ENCODE results near the gene CDIP1. TPM values are rescaled to one million over a fixed set of nuclear protein-coding genes. Genes with fewer than 3 reads are reported as not detected.
"Not testable (repeated sequence)": the region's sequence is repeated elsewhere in the genome, so short reads cannot be mapped to it uniquely, and the experiment has no call there.

Gene CDIP1
- total RNA-seq (2012; rRNA removed), result 3.3 and 10.6 TPM in 2 replicates

GRCh38 chr16:4538350-4539235 lies at the start of gene CDIP1:
Gene CDIP1 (minus strand): TSS chr16:4538773. CDS start chr16:4514130, 24,643 bp downstream.
- H3K27me3 ChIP-seq (ENCODE audit: control insufficient read depth, insufficient read depth, low read length), result peaks cover 3% of the 10 kb centered on the region
- H3K4me3 ChIP-seq (ENCODE audit: low read length), result peak within 1 kb of the TSS; percentile 82
- no peaks in the 10 kb centered on the region for H3K36me3 ChIP-seq (ENCODE audit: insufficient read depth, low read length)
- H3K4me1 ChIP-seq (ENCODE audit: control insufficient read depth, insufficient read depth, low read length), result peaks cover 4% of the 10 kb centered on the region
- peak within 1 kb of the TSS; percentile 78 for H3K9ac ChIP-seq (ENCODE audit: low read depth, low read length)
- peaks cover 4% of the 10 kb centered on the region for H3K9me3 ChIP-seq (replicated peaks; ENCODE audit: low read length)
- peak within 1 kb of the TSS; percentile 86 for H3K4me2 ChIP-seq (ENCODE audit: low read length)

DNA sequence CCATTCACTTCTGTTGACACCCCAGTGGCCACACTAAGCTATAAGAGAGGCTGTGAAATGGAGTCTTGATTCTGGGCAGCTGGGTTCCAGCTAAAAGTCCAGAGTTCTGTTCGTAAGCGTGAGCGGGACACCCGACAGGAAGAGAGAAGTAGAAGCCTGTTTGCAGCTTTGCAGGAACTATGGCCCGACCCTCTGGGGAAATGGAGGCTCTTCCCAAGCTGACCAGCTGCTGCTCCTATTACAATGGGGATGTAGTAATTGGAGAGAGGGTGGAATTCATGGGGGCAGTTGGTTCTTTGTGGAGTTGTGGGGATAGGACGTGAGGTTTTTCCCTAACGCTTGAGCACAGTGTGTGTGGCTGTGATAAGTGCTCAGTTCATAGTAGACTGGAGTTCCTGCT lies 47.7 kb upstream of the CDIP1 start:
- H3K4me3 ChIP-seq (ENCODE audit: low read length), result no peak overlapping the region
- no peaks in the 10 kb centered on the region for H3K4me1 ChIP-seq (ENCODE audit: control insufficient read depth, insufficient read depth, low read length)
- peaks cover 17% of the 10 kb centered on the region for H3K27me3 ChIP-seq (ENCODE audit: control insufficient read depth, insufficient read depth, low read length)
- no peak overlapping the region for H3K4me2 ChIP-seq (ENCODE audit: low read length)
- H3K9ac ChIP-seq (ENCODE audit: low read depth, low read length), result no peak overlapping the region
- peaks cover 9% of the 10 kb centered on the region for H3K9me3 ChIP-seq (replicated peaks; ENCODE audit: low read length)
- no peaks in the 10 kb centered on the region for H3K36me3 ChIP-seq (ENCODE audit: insufficient read depth, low read length)

- Histone ChIP-seq H3K27me3 (ENCODE audit: control insufficient read depth, insufficient read depth, low read length) (peaks cover 17% of the 10 kb centered on the region), H3K9me3 (replicated peaks; ENCODE audit: low read length) (peaks cover 9% of the 10 kb centered on the region), H3K4me2 (ENCODE audit: low read length) (no peak overlapping the region), H3K4me3 (ENCODE audit: low read length) (no peak overlapping the region), H3K4me1 (ENCODE audit: control insufficient read depth, insufficient read depth, low read length) (peaks cover 4% of the 10 kb centered on the region), H3K36me3 (ENCODE audit: insufficient read depth, low read length) (no peaks in the 10 kb centered on the region), H3K9ac (ENCODE audit: low read depth, low read length) (no peak overlapping the region)
Measured at GRCh38 chr16:4583906-4584305, 45.3 kb upstream of the CDIP1 start.

- Histone ChIP-seq H3K9me3 (replicated peaks; ENCODE audit: low read length) (no peaks in the 10 kb centered on the region), H3K27me3 (ENCODE audit: control insufficient read depth, insufficient read depth, low read length) (no peaks in the 10 kb centered on the region), H3K9ac (ENCODE audit: low read depth, low read length) (no peak overlapping the region), H3K4me1 (ENCODE audit: control insufficient read depth, insufficient read depth, low read length) (peaks cover 4% of the 10 kb centered on the region), H3K4me2 (ENCODE audit: low read length) (peak overlapping the region; percentile 44), H3K4me3 (ENCODE audit: low read length) (no peak overlapping the region), H3K36me3 (ENCODE audit: insufficient read depth, low read length) (no peaks in the 10 kb centered on the region)
Measured at GRCh38 chr16:4580250-4580649, 41.7 kb upstream of the CDIP1 start.

GRCh38 chr16:4578961-4579530 lies 40.5 kb upstream of the CDIP1 start:
- H3K9me3 ChIP-seq (replicated peaks; ENCODE audit: low read length), result no peaks in the 10 kb centered on the region
- no peak overlapping the region for H3K4me3 ChIP-seq (ENCODE audit: low read length)
- H3K4me1 ChIP-seq (ENCODE audit: control insufficient read depth, insufficient read depth, low read length), result peaks cover 4% of the 10 kb centered on the region
- no peaks in the 10 kb centered on the region for H3K36me3 ChIP-seq (ENCODE audit: insufficient read depth, low read length)
- H3K27me3 ChIP-seq (ENCODE audit: control insufficient read depth, insufficient read depth, low read length), result no peaks in the 10 kb centered on the region
- H3K9ac ChIP-seq (ENCODE audit: low read depth, low read length), result no peak overlapping the region
- no peak overlapping the region for H3K4me2 ChIP-seq (ENCODE audit: low read length)

GRCh38 chr16:4576008-4576407 lies 37.4 kb upstream of the CDIP1 start:
- H3K9ac ChIP-seq (ENCODE audit: low read depth, low read length), result no peak overlapping the region
- H3K4me1 ChIP-seq (ENCODE audit: control insufficient read depth, insufficient read depth, low read length), result peaks cover 4% of the 10 kb centered on the region
- no peak overlapping the region for H3K4me2 ChIP-seq (ENCODE audit: low read length)
- no peaks in the 10 kb centered on the region for H3K9me3 ChIP-seq (replicated peaks; ENCODE audit: low read length)
- H3K36me3 ChIP-seq (ENCODE audit: insufficient read depth, low read length), result no peaks in the 10 kb centered on the region
- no peak overlapping the region for H3K4me3 ChIP-seq (ENCODE audit: low read length)
- H3K27me3 ChIP-seq (ENCODE audit: control insufficient read depth, insufficient read depth, low read length), result no peaks in the 10 kb centered on the region

DNA sequence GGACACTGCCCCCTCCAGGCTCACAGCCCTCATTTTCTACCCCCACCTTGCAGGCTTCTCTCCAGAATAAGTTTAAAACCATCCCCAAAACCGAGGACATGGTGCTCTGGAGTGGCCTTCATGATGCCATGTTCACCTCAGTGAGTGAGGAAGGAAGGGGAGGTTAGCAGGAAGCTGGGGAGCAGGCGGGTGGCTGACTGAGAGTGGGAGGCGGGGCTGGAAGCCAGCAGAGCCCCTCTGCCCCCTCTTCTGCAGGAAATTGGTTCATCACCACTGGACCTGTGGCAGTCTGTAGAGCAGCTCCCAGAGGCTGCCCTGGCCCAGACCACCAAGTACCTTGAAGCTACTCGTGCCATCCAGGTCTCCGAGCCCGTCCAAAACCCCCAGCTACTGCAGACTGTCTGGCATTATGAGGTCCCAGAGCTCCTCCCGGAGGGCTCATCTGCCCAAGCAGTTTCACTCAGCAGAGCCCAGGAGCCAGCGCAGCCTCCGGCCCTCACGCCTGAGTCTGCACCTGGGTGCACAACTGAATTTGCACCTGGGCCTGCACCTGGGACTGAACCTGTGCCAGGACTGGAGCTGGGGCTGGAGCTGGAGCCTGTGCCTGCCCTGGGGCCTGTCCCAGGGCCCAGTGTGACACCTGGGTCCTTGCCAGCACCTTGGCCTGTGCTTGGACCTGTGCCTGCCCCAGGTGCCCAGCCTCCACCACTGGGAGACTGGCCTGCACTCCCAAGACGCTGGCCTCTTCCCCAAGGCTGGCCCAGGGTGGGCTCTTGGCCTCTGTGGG lies 36.5 kb upstream of the CDIP1 start:
- H3K9me3 ChIP-seq (replicated peaks; ENCODE audit: low read length), result no peaks in the 10 kb centered on the region
- H3K4me1 ChIP-seq (ENCODE audit: control insufficient read depth, insufficient read depth, low read length), result no peaks in the 10 kb centered on the region
- H3K4me2 ChIP-seq (ENCODE audit: low read length), result no peak overlapping the region
- H3K9ac ChIP-seq (ENCODE audit: low read depth, low read length), result no peak overlapping the region
- no peak overlapping the region for H3K4me3 ChIP-seq (ENCODE audit: low read length)
- H3K27me3 ChIP-seq (ENCODE audit: control insufficient read depth, insufficient read depth, low read length), result no peaks in the 10 kb centered on the region
- H3K36me3 ChIP-seq (ENCODE audit: insufficient read depth, low read length), result no peaks in the 10 kb centered on the region

DNA sequence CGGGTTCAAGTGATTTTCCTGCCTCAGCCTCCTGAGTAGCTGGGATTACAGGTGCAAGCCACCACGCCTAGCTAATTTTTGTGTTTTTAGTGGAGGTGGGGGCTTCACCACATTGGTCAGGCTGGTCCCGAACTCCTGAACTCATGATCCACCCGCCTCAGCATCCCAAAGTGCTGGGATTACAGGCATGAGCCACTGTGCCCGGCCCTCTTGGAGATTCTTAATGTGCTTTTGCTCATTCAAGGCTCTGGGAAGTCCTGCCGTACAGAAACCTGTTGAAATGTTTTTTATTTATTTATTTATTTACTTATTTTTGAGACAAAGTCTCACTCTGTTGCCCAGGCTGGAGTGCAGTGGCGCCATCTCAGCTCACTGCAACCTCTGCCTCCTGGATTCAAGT lies 35.4 kb upstream of the CDIP1 start:
- not testable (repeated sequence) for H3K9me3 ChIP-seq (replicated peaks; ENCODE audit: low read length); H3K4me1 ChIP-seq (ENCODE audit: control insufficient read depth, insufficient read depth, low read length); H3K27me3 ChIP-seq (ENCODE audit: control insufficient read depth, insufficient read depth, low read length); H3K4me3 ChIP-seq (ENCODE audit: low read length); H3K4me2 ChIP-seq (ENCODE audit: low read length); H3K9ac ChIP-seq (ENCODE audit: low read depth, low read length); H3K36me3 ChIP-seq (ENCODE audit: insufficient read depth, low read length)

DNA sequence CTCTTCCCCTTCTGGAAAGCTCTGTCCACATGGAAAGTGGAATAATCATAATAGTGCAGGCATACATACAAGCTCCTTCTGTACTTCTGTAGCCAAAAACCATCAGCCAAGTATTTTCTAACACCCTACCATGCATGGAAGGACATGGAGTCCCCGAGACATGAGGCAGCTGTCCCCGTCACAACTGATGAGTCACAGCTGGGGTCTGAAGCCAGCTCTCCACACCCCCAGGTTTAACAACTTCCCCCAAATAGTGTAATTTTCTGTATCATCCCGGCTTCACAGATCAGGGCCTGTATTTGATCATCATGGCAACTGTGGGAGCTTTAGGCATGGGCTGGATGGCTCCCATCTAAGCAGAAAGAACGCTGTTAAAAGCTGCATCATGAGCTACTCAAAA lies 34.1 kb upstream of the CDIP1 start:
- H3K27me3 ChIP-seq (ENCODE audit: control insufficient read depth, insufficient read depth, low read length), result peaks cover 3% of the 10 kb centered on the region
- H3K4me2 ChIP-seq (ENCODE audit: low read length), result no peak overlapping the region
- H3K4me1 ChIP-seq (ENCODE audit: control insufficient read depth, insufficient read depth, low read length), result no peaks in the 10 kb centered on the region
- H3K9ac ChIP-seq (ENCODE audit: low read depth, low read length), result no peak overlapping the region
- H3K4me3 ChIP-seq (ENCODE audit: low read length), result no peak overlapping the region
- no peaks in the 10 kb centered on the region for H3K9me3 ChIP-seq (replicated peaks; ENCODE audit: low read length)
- no peaks in the 10 kb centered on the region for H3K36me3 ChIP-seq (ENCODE audit: insufficient read depth, low read length)

DNA sequence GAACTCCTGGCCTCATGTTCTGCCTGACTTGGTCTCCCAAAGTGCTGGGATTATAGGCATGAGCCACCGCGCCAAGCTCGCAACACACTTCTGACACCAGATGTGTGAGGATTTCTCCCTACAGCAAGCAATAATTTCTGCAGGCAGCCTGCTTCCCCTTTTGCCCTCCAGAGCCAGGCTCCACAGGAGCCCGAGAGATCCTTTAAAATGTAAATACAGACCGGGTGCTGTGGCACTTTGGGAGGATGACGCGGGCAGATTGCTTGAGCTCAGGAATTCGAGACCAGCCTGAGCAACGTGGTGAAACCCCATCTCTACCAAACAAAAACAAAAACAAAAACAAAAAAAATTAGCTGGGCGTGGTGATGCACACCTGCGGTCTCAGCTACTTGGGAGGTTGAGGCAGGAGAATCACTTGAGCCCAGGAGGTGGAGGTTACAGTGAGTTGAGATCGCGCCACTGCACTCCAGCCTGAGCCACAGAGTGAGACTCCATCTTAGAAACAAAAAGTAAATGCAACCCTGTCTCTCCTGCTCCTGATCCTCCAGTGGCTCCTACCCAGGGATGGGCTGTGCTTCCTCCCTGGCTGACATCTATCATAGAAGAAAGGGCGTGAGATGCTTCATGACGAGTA lies 32.2 kb upstream of the CDIP1 start:
- Histone ChIP-seq H3K4me3 (ENCODE audit: low read length) (no peak overlapping the region), H3K9ac (ENCODE audit: low read depth, low read length) (no peak overlapping the region), H3K27me3 (ENCODE audit: control insufficient read depth, insufficient read depth, low read length) (peaks cover 11% of the 10 kb centered on the region), H3K4me2 (ENCODE audit: low read length) (no peak overlapping the region), H3K4me1 (ENCODE audit: control insufficient read depth, insufficient read depth, low read length) (no peaks in the 10 kb centered on the region), H3K9me3 (replicated peaks; ENCODE audit: low read length) (no peaks in the 10 kb centered on the region), H3K36me3 (ENCODE audit: insufficient read depth, low read length) (no peaks in the 10 kb centered on the region)

DNA sequence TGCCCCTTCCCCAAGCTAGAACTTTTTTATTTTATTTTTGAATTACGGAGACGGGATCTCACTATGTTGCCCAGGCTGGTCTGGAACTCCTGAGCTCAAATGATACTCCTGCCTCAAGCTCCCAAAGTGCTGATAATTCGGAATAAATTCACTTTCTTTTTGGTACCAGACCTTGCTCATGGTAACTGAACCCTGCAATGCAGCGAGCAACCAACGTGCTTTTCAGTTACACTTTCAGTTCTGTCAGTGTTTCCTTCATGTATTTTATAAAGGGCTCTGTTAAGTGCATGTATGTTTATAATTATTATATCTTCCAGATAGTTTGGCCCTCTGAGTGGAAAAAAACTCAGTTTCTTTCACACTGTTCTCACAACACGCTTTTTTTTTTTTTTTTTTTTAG lies 31.5 kb upstream of the CDIP1 start:
- H3K9me3 ChIP-seq (replicated peaks; ENCODE audit: low read length), result no peaks in the 10 kb centered on the region
- no peak overlapping the region for H3K4me3 ChIP-seq (ENCODE audit: low read length)
- no peak overlapping the region for H3K9ac ChIP-seq (ENCODE audit: low read depth, low read length)
- peaks cover 17% of the 10 kb centered on the region for H3K27me3 ChIP-seq (ENCODE audit: control insufficient read depth, insufficient read depth, low read length)
- H3K4me1 ChIP-seq (ENCODE audit: control insufficient read depth, insufficient read depth, low read length), result no peaks in the 10 kb centered on the region
- H3K4me2 ChIP-seq (ENCODE audit: low read length), result no peak overlapping the region
- no peaks in the 10 kb centered on the region for H3K36me3 ChIP-seq (ENCODE audit: insufficient read depth, low read length)
